Mesenchymal stem cell (in vitro differentiated cells and primary cell): ENCODE data around the gene CDK6.

Source experiments
- DNase-seq: peaks from one replicate; pipeline ENCODE4 v3.0.0-alpha.2; 2013
- H2AFZ ChIP-seq: one replicate; pipeline ENCODE4 v1.6.1; 2013; ENCODE audit warnings: low read depth, mild to moderate bottlenecking, control low read depth, inconsistent platforms, low read length, moderate library complexity
- H2AK5ac ChIP-seq: 2 replicates; pipeline ENCODE4 v1.6.1; 2013; ENCODE audit warnings: low read length, moderate library complexity, mild to moderate bottlenecking, inconsistent platforms; ENCODE audit not compliant: severe bottlenecking
- H2BK120ac ChIP-seq: one replicate; pipeline ENCODE4 v1.6.1; 2013; ENCODE audit warnings: low read depth, mild to moderate bottlenecking, inconsistent platforms, low read length, moderate library complexity
- H2BK12ac ChIP-seq, 2 experiments: one replicate each; pipeline ENCODE4 v1.6.1; 2013; ENCODE audit warnings: inconsistent platforms in 2 of 2, low read length in 2 of 2, mild to moderate bottlenecking in 2 of 2, moderate library complexity in 2 of 2, control low read depth in 1 of 2
- H2BK15ac ChIP-seq: one replicate; pipeline ENCODE4 v1.6.1; 2013; ENCODE audit warnings: mild to moderate bottlenecking, low read depth, inconsistent platforms; ENCODE audit not compliant: poor library complexity, severe bottlenecking
- H2BK5ac ChIP-seq: 2 replicates; pipeline ENCODE4 v1.6.1; 2013; ENCODE audit warnings: low read depth, mild to moderate bottlenecking, low read length, control low read depth, inconsistent platforms; ENCODE audit not compliant: poor library complexity, severe bottlenecking
- H3K14ac ChIP-seq, 2 experiments: one replicate each; pipeline ENCODE4 v1.6.1; 2013; ENCODE audit warnings: inconsistent platforms in 2 of 2, low read length in 2 of 2, control low read depth in 1 of 2, mild to moderate bottlenecking in 1 of 2, moderate library complexity in 1 of 2
- H3K18ac ChIP-seq, 2 experiments: one replicate each; pipeline ENCODE4 v1.6.1; 2013; ENCODE audit warnings: inconsistent platforms in 2 of 2, low read length in 2 of 2, control low read depth in 1 of 2, low read depth in 1 of 2, mild to moderate bottlenecking in 1 of 2
- H3K23ac ChIP-seq, 2 experiments: one replicate each; pipeline ENCODE4 v1.6.1; 2013; ENCODE audit warnings: inconsistent platforms in 2 of 2, low read length in 2 of 2, mild to moderate bottlenecking in 2 of 2, moderate library complexity in 2 of 2, control low read depth in 1 of 2
- H3K27ac ChIP-seq: 2 replicates; pipeline ENCODE4 v1.5.1; 2013; ENCODE audit warnings: mild to moderate bottlenecking, moderate library complexity, low read length, control low read depth, inconsistent platforms; ENCODE audit not compliant: poor library complexity, severe bottlenecking
- H3K27me3 ChIP-seq, 2 experiments: 2 replicates each; pipeline versions ENCODE4 v1.6.1 to v1.7.0; 2013; ENCODE audit warnings: low read length in 2 of 2, mild to moderate bottlenecking in 2 of 2, moderate library complexity in 2 of 2, control low read depth in 1 of 2, inconsistent platforms in 1 of 2; ENCODE audit not compliant: control insufficient read depth in 1 of 2, insufficient read depth in 1 of 2
- H3K36me3 ChIP-seq, 2 experiments: 2 replicates each; pipeline versions ENCODE4 v1.6.1 to v1.7.0; 2013; ENCODE audit warnings: low read length in 2 of 2, control low read depth in 1 of 2, inconsistent platforms in 1 of 2, low read depth in 1 of 2, mild to moderate bottlenecking in 1 of 2; ENCODE audit not compliant: insufficient read depth in 2 of 2, control insufficient read depth in 1 of 2
- H3K4ac ChIP-seq, 2 experiments: one replicate each; pipeline ENCODE4 v1.6.1; 2013; ENCODE audit warnings: inconsistent platforms in 2 of 2, low read length in 2 of 2, mild to moderate bottlenecking in 2 of 2, moderate library complexity in 2 of 2, control low read depth in 1 of 2, low read depth in 1 of 2
- H3K4me1 ChIP-seq: 2 replicates; pipeline ENCODE4 v1.6.1; 2013; ENCODE audit warnings: low read depth, low read length, control low read depth; ENCODE audit not compliant: control insufficient read depth, insufficient read depth
- H3K4me2 ChIP-seq: 2 replicates; pipeline ENCODE4 v1.6.1; 2013; ENCODE audit warnings: low read length, mild to moderate bottlenecking, inconsistent platforms; ENCODE audit not compliant: poor library complexity, severe bottlenecking
- H3K4me3 ChIP-seq, 2 experiments: 2 replicates each; pipeline versions ENCODE4 v1.5.1 to v1.7.0; 2013; ENCODE audit warnings: low read length in 2 of 2, mild to moderate bottlenecking in 2 of 2, control low read depth in 1 of 2, low read depth in 1 of 2; ENCODE audit not compliant: insufficient read depth in 1 of 2
- H3K79me1 ChIP-seq: replicated peaks from 2 replicates; pipeline ENCODE4 v1.6.1; 2013; ENCODE audit warnings: mild to moderate bottlenecking, control low read depth, low read length, inconsistent platforms; ENCODE audit not compliant: poor library complexity, severe bottlenecking
- H3K9ac ChIP-seq: 2 replicates; pipeline ENCODE4 v1.7.0; 2013; ENCODE audit warnings: mild to moderate bottlenecking, low read length, moderate library complexity
- H3K9me3 ChIP-seq: 2 replicates; pipeline ENCODE4 v1.7.0; 2013; ENCODE audit warnings: mild to moderate bottlenecking, low read length; ENCODE audit not compliant: control insufficient read depth
- H4K8ac ChIP-seq: one replicate; pipeline ENCODE4 v1.6.1; 2013; ENCODE audit warnings: inconsistent platforms, mild to moderate bottlenecking, low read length, moderate library complexity
- H4K91ac ChIP-seq: one replicate; pipeline ENCODE4 v1.6.1; 2013; ENCODE audit warnings: mild to moderate bottlenecking, low read length, inconsistent platforms
- WGBS: methylation state at CpG from one replicate; pipeline ENCODE4 v1.1.7; 2013; ENCODE audit warnings: mixed read lengths; 5-methylcytosine and 5-hydroxymethylcytosine counted together

CDK6 gene

GRCh38 chr7:92658671-92659070 lies 177.7 kb downstream of the CDK6 start:
- H2BK5ac ChIP-seq: no peak overlapping the region
- H2BK15ac ChIP-seq: no peak overlapping the region
- no peak overlapping the region for H3K14ac ChIP-seq
- no peak overlapping the region for H2BK120ac ChIP-seq
- no peak overlapping the region for H3K23ac ChIP-seq
- H3K9ac ChIP-seq: no peak overlapping the region
- DNase-seq: no peak
- H3K36me3 ChIP-seq: peaks cover 10 to 15% of the 10 kb centered on the region in 2 experiments
- H4K91ac ChIP-seq: no peak overlapping the region
- H3K79me1 ChIP-seq: peaks cover 34% of the 10 kb centered on the region
- no peak overlapping the region for H2AK5ac ChIP-seq
- H2AFZ ChIP-seq: no peak overlapping the region
- H3K4me2 ChIP-seq: no peak overlapping the region
- no peaks in the 10 kb centered on the region for H3K4me1 ChIP-seq
- 100% methylated on average over 4 of the region's 4 CpGs for WGBS
- H3K4ac ChIP-seq: no peak overlapping the region
- no peak overlapping the region for H4K8ac ChIP-seq
- no peaks in the 10 kb centered on the region for H3K27me3 ChIP-seq
- no peak overlapping the region for H3K4me3 ChIP-seq
- H3K27ac ChIP-seq: no peak overlapping the region
- no peaks in the 10 kb centered on the region for H3K9me3 ChIP-seq
- H3K18ac ChIP-seq: no peak overlapping the region
- H2BK12ac ChIP-seq: no peak overlapping the region

GRCh38 chr7:92657391-92657790 lies 179.0 kb downstream of the CDK6 start:
- no peak overlapping the region for H2BK120ac ChIP-seq
- H3K9me3 ChIP-seq: no peaks in the 10 kb centered on the region
- H3K4me3 ChIP-seq: no peak overlapping the region
- DNase-seq: no peak
- H2BK12ac ChIP-seq: no peak overlapping the region
- H3K27ac ChIP-seq: no peak overlapping the region
- no peak overlapping the region for H4K91ac ChIP-seq
- whole genome bisulfite sequencing: 100% methylated on average over 1 of the region's 1 CpG
- peaks cover 35% of the 10 kb centered on the region for H3K79me1 ChIP-seq
- H3K9ac ChIP-seq: no peak overlapping the region
- H3K27me3 ChIP-seq: no peaks in the 10 kb centered on the region
- no peak overlapping the region for H2AK5ac ChIP-seq
- H3K14ac ChIP-seq: no peak overlapping the region
- H2AFZ ChIP-seq: no peak overlapping the region
- no peak overlapping the region for H3K23ac ChIP-seq
- H2BK15ac ChIP-seq: no peak overlapping the region
- H3K36me3 ChIP-seq: peaks cover 10 to 15% of the 10 kb centered on the region in 2 experiments
- no peak overlapping the region for H4K8ac ChIP-seq
- no peak overlapping the region for H2BK5ac ChIP-seq
- H3K4ac ChIP-seq: no peak overlapping the region
- H3K4me1 ChIP-seq: no peaks in the 10 kb centered on the region
- H3K18ac ChIP-seq: no peak overlapping the region
- no peak overlapping the region for H3K4me2 ChIP-seq

GRCh38 chr7:92656121-92656520 lies 180.3 kb downstream of the CDK6 start:
- Histone ChIP-seq H2AFZ (no peak overlapping the region), H2AK5ac (no peak overlapping the region), H3K4me2 (no peak overlapping the region), H3K27me3 (no peaks in the 10 kb centered on the region), H2BK5ac (no peak overlapping the region), H3K4ac (no peak overlapping the region), H3K9ac (no peak overlapping the region), H3K79me1 (peaks cover 33% of the 10 kb centered on the region), H3K36me3 (peaks cover 10 to 14% of the 10 kb centered on the region in 2 experiments), H2BK12ac (no peak overlapping the region), H3K14ac (no peak overlapping the region), H4K91ac (no peak overlapping the region), H2BK120ac (no peak overlapping the region), H3K9me3 (no peaks in the 10 kb centered on the region), H3K18ac (no peak overlapping the region), H3K4me1 (no peaks in the 10 kb centered on the region), H4K8ac (no peak overlapping the region), H3K27ac (no peak overlapping the region), H2BK15ac (no peak overlapping the region), H3K23ac (no peak overlapping the region), H3K4me3 (no peak overlapping the region)
- DNase-seq: no peak
- WGBS: 100% methylated on average over 1 of the region's 4 CpGs

GRCh38 chr7:92655346-92655884 lies 181.0 kb downstream of the CDK6 start:
- H3K14ac ChIP-seq: no peak overlapping the region
- no peak overlapping the region for H2AK5ac ChIP-seq
- no peak overlapping the region for H2BK12ac ChIP-seq
- WGBS: no CpG with 5 or more reads among the region's 1 CpG
- no peak overlapping the region for H3K4me3 ChIP-seq
- H3K79me1 ChIP-seq: peaks cover 33% of the 10 kb centered on the region
- no peak overlapping the region for H3K23ac ChIP-seq
- DNase-seq: no peak
- H3K18ac ChIP-seq: no peak overlapping the region
- no peak overlapping the region for H4K91ac ChIP-seq
- no peak overlapping the region for H2BK5ac ChIP-seq
- H3K27me3 ChIP-seq: no peaks in the 10 kb centered on the region
- H3K4ac ChIP-seq: no peak overlapping the region
- no peak overlapping the region for H2BK15ac ChIP-seq
- H2BK120ac ChIP-seq: no peak overlapping the region
- no peaks in the 10 kb centered on the region for H3K9me3 ChIP-seq
- no peak overlapping the region for H2AFZ ChIP-seq
- no peak overlapping the region for H3K4me2 ChIP-seq
- H3K9ac ChIP-seq: no peak overlapping the region
- no peak overlapping the region for H3K27ac ChIP-seq
- H3K36me3 ChIP-seq: peaks cover 4 to 6% of the 10 kb centered on the region in 2 experiments
- H4K8ac ChIP-seq: no peak overlapping the region
- H3K4me1 ChIP-seq: no peaks in the 10 kb centered on the region
